ENCODE data around the gene SPATA33. TPM values are rescaled to one million over a fixed set of nuclear protein-coding genes. Genes with fewer than 3 reads are reported as not detected.
A peak's percentile ranks its signal among the peaks of the same experiment; 100 is the strongest.

The SPATA33 gene
- total RNA-seq, 1 donor from 2014 or later = 12.3 TPM

DNA sequence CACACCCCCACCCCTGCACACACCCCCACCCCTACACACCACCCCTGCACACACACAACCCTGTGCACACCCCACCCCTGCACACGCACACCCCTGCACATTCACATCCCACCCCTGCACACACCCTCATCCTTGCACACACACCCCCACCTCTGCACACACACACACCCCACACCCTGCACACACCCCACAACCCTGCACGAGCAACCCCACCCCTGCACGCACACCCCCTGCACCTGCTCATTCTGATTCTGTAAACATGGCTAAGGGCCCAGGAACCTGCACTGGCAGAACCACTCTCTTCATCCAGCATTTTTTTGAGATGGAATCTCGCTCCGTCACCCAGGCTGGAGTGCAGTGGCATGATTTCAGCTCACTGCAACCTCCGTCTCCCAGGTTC lies 18.3 kb upstream of the SPATA33 start:
- DNase-seq (ENCODE audit: low read depth) (no peak), FAIRE-seq (no peak)
- TF ChIP-seq, protein P1, sequence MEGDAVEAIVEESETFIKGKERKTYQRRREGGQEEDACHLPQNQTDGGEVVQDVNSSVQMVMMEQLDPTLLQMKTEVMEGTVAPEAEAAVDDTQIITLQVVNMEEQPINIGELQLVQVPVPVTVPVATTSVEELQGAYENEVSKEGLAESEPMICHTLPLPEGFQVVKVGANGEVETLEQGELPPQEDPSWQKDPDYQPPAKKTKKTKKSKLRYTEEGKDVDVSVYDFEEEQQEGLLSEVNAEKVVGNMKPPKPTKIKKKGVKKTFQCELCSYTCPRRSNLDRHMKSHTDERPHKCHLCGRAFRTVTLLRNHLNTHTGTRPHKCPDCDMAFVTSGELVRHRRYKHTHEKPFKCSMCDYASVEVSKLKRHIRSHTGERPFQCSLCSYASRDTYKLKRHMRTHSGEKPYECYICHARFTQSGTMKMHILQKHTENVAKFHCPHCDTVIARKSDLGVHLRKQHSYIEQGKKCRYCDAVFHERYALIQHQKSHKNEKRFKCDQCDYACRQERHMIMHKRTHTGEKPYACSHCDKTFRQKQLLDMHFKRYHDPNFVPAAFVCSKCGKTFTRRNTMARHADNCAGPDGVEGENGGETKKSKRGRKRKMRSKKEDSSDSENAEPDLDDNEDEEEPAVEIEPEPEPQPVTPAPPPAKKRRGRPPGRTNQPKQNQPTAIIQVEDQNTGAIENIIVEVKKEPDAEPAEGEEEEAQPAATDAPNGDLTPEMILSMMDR (IDR thresholded peaks at IDR 0.05; ENCODE audit: insufficient read depth, low read depth, low read length) = no peak
- TF ChIP-seq EZH2 (IDR thresholded peaks at IDR 0.05; ENCODE audit: insufficient read depth, low read length) = no peak
- no peak overlapping the region for H3K27ac Mint-ChIP-seq (ENCODE audit: unreplicated experiment)
- H3K27ac ChIP-seq (ENCODE audit: low read depth, low read length) = no peak overlapping the region
- peaks cover 5% of the 10 kb centered on the region for H3K27me3 ChIP-seq (ENCODE audit: insufficient read depth, low read length)
- H3K36me3 ChIP-seq (ENCODE audit: insufficient read depth, low read length) = no peaks in the 10 kb centered on the region
- peaks cover 6% of the 10 kb centered on the region for H4K20me1 ChIP-seq (ENCODE audit: insufficient read depth, low read length)
- H3K4me2 ChIP-seq (ENCODE audit: low read length) = no peak overlapping the region
- H3K9ac ChIP-seq (ENCODE audit: low read length) = no peak overlapping the region
- no peaks in the 10 kb centered on the region for H3K9me3 ChIP-seq (ENCODE audit: insufficient read depth, low read depth, low read length)
- H3K4me3 Mint-ChIP-seq (ENCODE audit: unreplicated experiment) = no peak overlapping the region
- H3K4me3 ChIP-seq (ENCODE audit: insufficient read depth, low read depth, low read length) = no peak overlapping the region
- H3K9me3 Mint-ChIP-seq (ENCODE audit: unreplicated experiment) = no peaks in the 10 kb centered on the region
- no peaks in the 10 kb centered on the region for H3K79me2 ChIP-seq (ENCODE audit: insufficient read depth, low read length)
- H2AFZ ChIP-seq (ENCODE audit: low read depth, low read length) = no peak overlapping the region
- peaks cover 8% of the 10 kb centered on the region for H3K4me1 Mint-ChIP-seq (ENCODE audit: low read depth, unreplicated experiment)
- H3K4me1 ChIP-seq (ENCODE audit: insufficient read depth, low read length) = peaks cover 3% of the 10 kb centered on the region
- no peaks in the 10 kb centered on the region for H3K36me3 Mint-ChIP-seq (ENCODE audit: low read depth, unreplicated experiment)
- H3K27me3 Mint-ChIP-seq (ENCODE audit: low read depth, unreplicated experiment) = peaks cover 11% of the 10 kb centered on the region

DNA sequence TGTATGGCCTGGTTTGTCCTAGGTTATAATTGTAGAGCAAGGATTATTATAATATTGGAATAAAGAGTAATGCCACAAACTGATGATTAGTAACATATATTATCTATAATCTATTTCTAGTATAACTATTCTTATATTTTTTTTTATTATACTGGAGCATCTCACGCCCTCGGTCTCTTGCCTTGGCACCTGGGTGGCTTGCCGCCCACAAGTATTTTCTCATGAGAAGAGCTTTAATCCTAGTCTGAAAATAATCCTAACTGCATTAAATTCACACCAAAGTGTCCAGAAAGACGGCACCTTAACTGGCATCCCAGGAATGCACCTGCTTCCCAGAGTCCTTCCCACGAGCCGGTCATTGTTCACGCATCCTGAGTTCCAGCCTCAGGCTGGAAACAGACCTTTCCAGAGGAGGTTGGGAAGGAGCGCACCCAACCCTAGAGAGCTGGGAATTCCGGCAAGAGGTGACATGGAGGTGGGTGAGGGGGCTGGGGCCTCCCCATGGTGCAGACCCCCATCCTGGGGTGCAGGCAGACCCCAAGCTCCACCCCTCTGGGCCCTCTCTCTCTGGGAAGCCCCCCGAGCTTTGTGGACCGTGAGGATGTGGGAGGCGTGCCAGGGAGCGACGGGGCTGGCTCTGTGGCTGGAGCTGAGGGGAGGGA lies 16.0 kb upstream of the SPATA33 start:
- no peak overlapping the region for H2AFZ ChIP-seq (ENCODE audit: low read depth, low read length)
- H3K9me3 ChIP-seq (ENCODE audit: insufficient read depth, low read depth, low read length) = no peaks in the 10 kb centered on the region
- no peaks in the 10 kb centered on the region for H3K27me3 ChIP-seq (ENCODE audit: insufficient read depth, low read length)
- H4K20me1 ChIP-seq (ENCODE audit: insufficient read depth, low read length) = peaks cover 10% of the 10 kb centered on the region
- DNase-seq (ENCODE audit: low read depth) (no peak), FAIRE-seq (no peak)
- H3K9ac ChIP-seq (ENCODE audit: low read length) = no peak overlapping the region
- no peaks in the 10 kb centered on the region for H3K36me3 ChIP-seq (ENCODE audit: insufficient read depth, low read length)
- Mint-ChIP-seq H3K4me1 (ENCODE audit: low read depth, unreplicated experiment) (peaks cover 8% of the 10 kb centered on the region), H3K27me3 (ENCODE audit: low read depth, unreplicated experiment) (peaks cover 6% of the 10 kb centered on the region), H3K27ac (ENCODE audit: unreplicated experiment) (no peak overlapping the region), H3K4me3 (ENCODE audit: unreplicated experiment) (no peak overlapping the region), H3K36me3 (ENCODE audit: low read depth, unreplicated experiment) (peaks cover 6% of the 10 kb centered on the region), H3K9me3 (ENCODE audit: unreplicated experiment) (no peaks in the 10 kb centered on the region)
- TF ChIP-seq, protein P1 (IDR thresholded peaks at IDR 0.05; ENCODE audit: insufficient read depth, low read depth, low read length) = no peak
- TF ChIP-seq EZH2 (IDR thresholded peaks at IDR 0.05; ENCODE audit: insufficient read depth, low read length) = no peak
- H3K4me3 ChIP-seq (ENCODE audit: insufficient read depth, low read depth, low read length) = no peak overlapping the region
- no peaks in the 10 kb centered on the region for H3K79me2 ChIP-seq (ENCODE audit: insufficient read depth, low read length)
- H3K4me1 ChIP-seq (ENCODE audit: insufficient read depth, low read length) = peaks cover 3% of the 10 kb centered on the region
- H3K4me2 ChIP-seq (ENCODE audit: low read length) = peak overlapping the region; percentile 87
- no peak overlapping the region for H3K27ac ChIP-seq (ENCODE audit: low read depth, low read length)

DNA sequence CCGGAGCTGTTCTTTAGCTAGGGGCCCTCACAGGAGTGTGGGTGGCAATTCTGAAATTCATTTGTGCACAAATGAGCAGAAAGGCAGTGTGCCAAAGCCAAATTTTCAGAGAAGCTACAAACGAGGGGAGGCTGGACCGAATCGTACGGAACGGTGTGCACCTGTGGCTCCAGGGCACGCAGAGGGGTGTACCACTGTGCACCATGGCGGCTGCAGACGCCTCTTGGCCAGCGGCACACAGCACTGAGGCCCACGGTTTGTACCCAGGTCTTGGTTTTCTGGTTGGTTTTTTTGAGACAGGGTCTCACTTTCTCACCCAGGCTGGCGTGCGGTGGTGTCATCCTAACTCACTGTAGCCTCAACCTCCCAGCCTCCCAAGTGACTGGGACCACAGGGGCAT lies 15.1 kb upstream of the SPATA33 start:
- DNase-seq (ENCODE audit: low read depth) (no peak), FAIRE-seq (no peak)
- no peak overlapping the region for H3K4me2 ChIP-seq (ENCODE audit: low read length)
- no peak overlapping the region for H3K9ac ChIP-seq (ENCODE audit: low read length)
- H3K9me3 Mint-ChIP-seq (ENCODE audit: unreplicated experiment) = no peaks in the 10 kb centered on the region
- no peak overlapping the region for H2AFZ ChIP-seq (ENCODE audit: low read depth, low read length)
- peaks cover 8% of the 10 kb centered on the region for H3K4me1 Mint-ChIP-seq (ENCODE audit: low read depth, unreplicated experiment)
- no peak overlapping the region for H3K27ac Mint-ChIP-seq (ENCODE audit: unreplicated experiment)
- peaks cover 5% of the 10 kb centered on the region for H3K79me2 ChIP-seq (ENCODE audit: insufficient read depth, low read length)
- TF ChIP-seq, protein P1 (IDR thresholded peaks at IDR 0.05; ENCODE audit: insufficient read depth, low read depth, low read length) = no peak
- TF ChIP-seq EZH2 (IDR thresholded peaks at IDR 0.05; ENCODE audit: insufficient read depth, low read length) = no peak
- H3K27me3 ChIP-seq (ENCODE audit: insufficient read depth, low read length) = no peaks in the 10 kb centered on the region
- peaks cover 6% of the 10 kb centered on the region for H3K27me3 Mint-ChIP-seq (ENCODE audit: low read depth, unreplicated experiment)
- H4K20me1 ChIP-seq (ENCODE audit: insufficient read depth, low read length) = peaks cover 15% of the 10 kb centered on the region
- H3K4me3 Mint-ChIP-seq (ENCODE audit: unreplicated experiment) = no peak overlapping the region
- peaks cover 9% of the 10 kb centered on the region for H3K36me3 Mint-ChIP-seq (ENCODE audit: low read depth, unreplicated experiment)
- H3K4me1 ChIP-seq (ENCODE audit: insufficient read depth, low read length) = no peaks in the 10 kb centered on the region
- no peak overlapping the region for H3K27ac ChIP-seq (ENCODE audit: low read depth, low read length)
- H3K36me3 ChIP-seq (ENCODE audit: insufficient read depth, low read length) = no peaks in the 10 kb centered on the region
- no peak overlapping the region for H3K4me3 ChIP-seq (ENCODE audit: insufficient read depth, low read depth, low read length)
- H3K9me3 ChIP-seq (ENCODE audit: insufficient read depth, low read depth, low read length) = no peaks in the 10 kb centered on the region

Measured in astrocyte (in vitro differentiated cells and primary cell).